Islet precursor cell (in vitro differentiated cells): Measurements from ENCODE around the gene HTR3C.

Experiments
- DNase-seq: peaks from one replicate; pipeline ENCODE4 v3.0.0-alpha.2; 2018

HTR3C gene

GRCh38 chr3:184096811-184097383 is 44.0 kb downstream of the HTR3C start, which contains the start of gene HTR3E:
Gene HTR3E (plus strand): TSS chr3:184097064. CDS start chr3:184097530, 466 bp downstream.
- no peak for DNase-seq

GRCh38 chr3:184097556-184097955 is 44.7 kb downstream of the HTR3C start:
- no peak for DNase-seq

- DNase-seq = no peak
Observed at GRCh38 chr3:184099806-184100686, 47.2 kb downstream of the HTR3C start.
